ENCODE data around the gene TMCO4. TPM values are rescaled to one million over a fixed set of nuclear protein-coding genes. Genes with fewer than 3 reads are reported as not detected.

TMCO4 gene
- total and polyA plus RNA-seq, 2 donors (not counting 1 experiment from before 2014, with no cell fraction given): 21.7 to 31.3 TPM

GRCh38 chr1:19690342-19690741 lies 109.4 kb downstream of the TMCO4 start:
- peaks cover 0 to 40% of the 10 kb centered on the region in 2 experiments for H3K36me3 ChIP-seq (replicated peaks in 1 of 2; ENCODE audit: control extremely low read depth in 1 of 2, control insufficient read depth in 1 of 2, extremely low read depth in 1 of 2, insufficient read depth in 2 of 2, low read length in 1 of 2)
- H3K27ac Mint-ChIP-seq: no peak overlapping the region
- DNase-seq: no peak
- H3K9me3 Mint-ChIP-seq (ENCODE audit: insufficient read depth): no peaks in the 10 kb centered on the region
- no peaks in the 10 kb centered on the region for H4K20me1 ChIP-seq (ENCODE audit: control insufficient read depth, insufficient read depth, low read length, poor library complexity, severe bottlenecking)
- H3K4me1 ChIP-seq (ENCODE audit: control insufficient read depth in 2 of 2, insufficient read depth in 2 of 2, low read length in 2 of 2): no peaks in the 10 kb centered on the region
- H3K27ac ChIP-seq (ENCODE audit: low read length in 2 of 2): no peak overlapping the region
- intact Hi-C loops (cut with micrococcal nuclease): no loop called here
- H2AFZ ChIP-seq (ENCODE audit: insufficient read depth, low read depth, low read length, poor library complexity, severe bottlenecking): no peak overlapping the region
- WGBS (ENCODE audit: insufficient coverage): 82% methylated on average over 6 of the region's 7 CpGs
- H3K79me2 ChIP-seq (ENCODE audit: control insufficient read depth, insufficient read depth, low read length): no peaks in the 10 kb centered on the region
- ChIA-PET POLR2A (no interaction called here), CTCF (interaction anchor here (1.8 kb wide), 1 partner anchor 28 kb away, joined by 6 read pairs; no protein-coding TSS in a partner anchor)
- H3K4me2 ChIP-seq (replicated peaks; ENCODE audit: low read depth, low read length, poor library complexity, severe bottlenecking): no peak overlapping the region
- peaks cover 0 to 41% (median 14%) of the 10 kb centered on the region in 3 donors for H3K9me3 ChIP-seq (ENCODE audit: control extremely low read depth in 1 of 3, control insufficient read depth in 2 of 3, insufficient read depth in 1 of 3, low read length in 2 of 3)
- H3K27me3 Mint-ChIP-seq: no peaks in the 10 kb centered on the region
- H3K9ac ChIP-seq (ENCODE audit: low read length): no peak overlapping the region
- H3K4me3 ChIP-seq (ENCODE audit: control extremely low read depth in 1 of 5, extremely low read depth in 1 of 5, insufficient read depth in 1 of 5, low read depth in 2 of 5, low read length in 4 of 5): no peak overlapping the region
- H3K27me3 ChIP-seq (replicated peaks in 1 of 4; ENCODE audit: control extremely low read depth in 1 of 4, control insufficient read depth in 3 of 4, insufficient read depth in 4 of 4, low read length in 3 of 4): no peaks in the 10 kb centered on the region
- no peak overlapping the region for H3K4me3 Mint-ChIP-seq
- no peak for TF ChIP-seq CTCF (IDR thresholded peaks at IDR 0.05)
- TF ChIP-seq EZH2 (IDR thresholded peaks at IDR 0.05; ENCODE audit: borderline replicate concordance, insufficient read depth, low read depth, low read length, poor library complexity, severe bottlenecking): no peak
- ATAC-seq (ENCODE audit: low read depth): no peak
- H3K4me1 Mint-ChIP-seq: no peaks in the 10 kb centered on the region

GRCh38 chr1:19689856-19690255 lies 109.9 kb downstream of the TMCO4 start:
- Histone ChIP-seq H3K36me3 (replicated peaks in 1 of 2; ENCODE audit: control extremely low read depth in 1 of 2, control insufficient read depth in 1 of 2, extremely low read depth in 1 of 2, insufficient read depth in 2 of 2, low read length in 1 of 2) (peaks cover 0 to 40% of the 10 kb centered on the region in 2 experiments), H3K27me3 (replicated peaks in 1 of 4; ENCODE audit: control extremely low read depth in 1 of 4, control insufficient read depth in 3 of 4, insufficient read depth in 4 of 4, low read length in 3 of 4) (no peaks in the 10 kb centered on the region), H3K4me3 (ENCODE audit: control extremely low read depth in 1 of 5, extremely low read depth in 1 of 5, insufficient read depth in 1 of 5, low read depth in 2 of 5, low read length in 4 of 5) (no peak overlapping the region), H3K9me3 (ENCODE audit: control extremely low read depth in 1 of 3, control insufficient read depth in 2 of 3, insufficient read depth in 1 of 3, low read length in 2 of 3) (peaks cover 0 to 41% (median 14%) of the 10 kb centered on the region in 3 donors), H3K4me2 (replicated peaks; ENCODE audit: low read depth, low read length, poor library complexity, severe bottlenecking) (no peak overlapping the region), H2AFZ (ENCODE audit: insufficient read depth, low read depth, low read length, poor library complexity, severe bottlenecking) (no peak overlapping the region), H3K79me2 (ENCODE audit: control insufficient read depth, insufficient read depth, low read length) (no peaks in the 10 kb centered on the region), H4K20me1 (ENCODE audit: control insufficient read depth, insufficient read depth, low read length, poor library complexity, severe bottlenecking) (no peaks in the 10 kb centered on the region), H3K27ac (ENCODE audit: low read length in 2 of 2) (no peak overlapping the region), H3K4me1 (ENCODE audit: control insufficient read depth in 2 of 2, insufficient read depth in 2 of 2, low read length in 2 of 2) (no peaks in the 10 kb centered on the region), H3K9ac (ENCODE audit: low read length) (no peak overlapping the region)
- DNase-seq (no peak), ATAC-seq (ENCODE audit: low read depth) (no peak)
- H3K9me3 Mint-ChIP-seq (ENCODE audit: insufficient read depth): no peaks in the 10 kb centered on the region
- ChIA-PET CTCF (interaction anchor here (0.6 to 1.8 kb wide), 2 partner anchors 28 to 449 kb away, joined by 3 to 6 read pairs; no protein-coding TSS in a partner anchor), POLR2A (no interaction called here)
- TF ChIP-seq EZH2 (IDR thresholded peaks at IDR 0.05; ENCODE audit: borderline replicate concordance, insufficient read depth, low read depth, low read length, poor library complexity, severe bottlenecking) (no peak), CTCF (IDR thresholded peaks at IDR 0.05) (no peak)
- no peaks in the 10 kb centered on the region for H3K27me3 Mint-ChIP-seq
- H3K27ac Mint-ChIP-seq: no peak overlapping the region
- no peak overlapping the region for H3K4me3 Mint-ChIP-seq
- no peaks in the 10 kb centered on the region for H3K4me1 Mint-ChIP-seq
- 77% methylated on average over 3 of the region's 3 CpGs for WGBS (ENCODE audit: insufficient coverage)
- intact Hi-C loops (cut with micrococcal nuclease): no loop called here

Data from B cell (primary cell).